Prostate gland (tissue), 2 donors: ENCODE data around the gene GLS.

ENCODE experiments used
- POLR2A ChIP-seq: fragments of 450-650 bp; IDR thresholded peaks from one replicate; pipeline ENCODE4 v1.6.1; 2016; ENCODE audit warnings: antibody characterized with exemption, mild to moderate bottlenecking
- POLR2AphosphoS5 ChIP-seq: sonication (generic); formaldehyde crosslinking; IDR thresholded peaks from one replicate; pipeline ENCODE4 v1.6.1; 2017; ENCODE audit warnings: antibody characterized with exemption
- TF ChIP-seq, protein P1 (sequence below), 4 experiments: fragments of 200-600 bp in 2 of 4; fragments of 450-650 bp in 2 of 4; sonication (generic) in 2 of 4; IDR thresholded peaks; 1 replicate in 3 of 4; 2 replicates in 1 of 4; pipeline ENCODE4 v1.5.1; 2016 to 2019; ENCODE audit warnings: antibody characterized with exemption in 4 of 4, mild to moderate bottlenecking in 2 of 4, moderate library complexity in 2 of 4

DNA sequence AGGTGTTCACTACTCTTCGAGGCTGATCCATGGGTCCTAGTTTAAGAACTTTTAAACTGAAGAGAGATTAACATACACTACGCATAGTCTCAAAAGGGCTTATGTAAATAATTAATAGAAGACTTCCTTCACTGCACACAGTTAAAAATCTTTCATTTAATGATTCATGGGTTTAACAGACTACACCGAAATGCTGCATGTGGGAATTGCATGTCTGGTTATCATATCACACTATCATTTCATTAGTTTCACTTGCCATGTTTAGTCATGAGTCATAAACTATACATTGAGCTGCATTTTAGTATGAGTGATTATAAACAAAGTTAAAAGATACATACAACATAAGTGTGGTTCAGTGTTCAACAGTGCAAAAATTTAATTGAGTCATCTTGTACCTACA, 31.2 kb downstream of the GLS start:
- TF ChIP-seq, protein P1, sequence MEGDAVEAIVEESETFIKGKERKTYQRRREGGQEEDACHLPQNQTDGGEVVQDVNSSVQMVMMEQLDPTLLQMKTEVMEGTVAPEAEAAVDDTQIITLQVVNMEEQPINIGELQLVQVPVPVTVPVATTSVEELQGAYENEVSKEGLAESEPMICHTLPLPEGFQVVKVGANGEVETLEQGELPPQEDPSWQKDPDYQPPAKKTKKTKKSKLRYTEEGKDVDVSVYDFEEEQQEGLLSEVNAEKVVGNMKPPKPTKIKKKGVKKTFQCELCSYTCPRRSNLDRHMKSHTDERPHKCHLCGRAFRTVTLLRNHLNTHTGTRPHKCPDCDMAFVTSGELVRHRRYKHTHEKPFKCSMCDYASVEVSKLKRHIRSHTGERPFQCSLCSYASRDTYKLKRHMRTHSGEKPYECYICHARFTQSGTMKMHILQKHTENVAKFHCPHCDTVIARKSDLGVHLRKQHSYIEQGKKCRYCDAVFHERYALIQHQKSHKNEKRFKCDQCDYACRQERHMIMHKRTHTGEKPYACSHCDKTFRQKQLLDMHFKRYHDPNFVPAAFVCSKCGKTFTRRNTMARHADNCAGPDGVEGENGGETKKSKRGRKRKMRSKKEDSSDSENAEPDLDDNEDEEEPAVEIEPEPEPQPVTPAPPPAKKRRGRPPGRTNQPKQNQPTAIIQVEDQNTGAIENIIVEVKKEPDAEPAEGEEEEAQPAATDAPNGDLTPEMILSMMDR (IDR thresholded peaks at IDR 0.05): no peak
- TF ChIP-seq POLR2A (no peak), POLR2AphosphoS5 (no peak)
